ENCODE results near the gene PQBP1.

GRCh38 chrX:48934581-48935300 lies 37.0 kb downstream of the PQBP1 start:
- TF ChIP-seq CTCF (IDR thresholded peaks at IDR 0.05) (no peak), POLR2A (IDR thresholded peaks at IDR 0.05) (no peak), POLR2AphosphoS5 (IDR thresholded peaks at IDR 0.05; ENCODE audit: insufficient read depth in 1 of 2, low read depth in 1 of 2) (no peak)

Data from vagina (tissue), 2 donors.